ENCODE measurements around the gene GPALPP1. TPM values are rescaled to one million over a fixed set of nuclear protein-coding genes. Genes with fewer than 3 reads are reported as not detected.
A peak's percentile ranks its signal among the peaks of the same experiment; 100 is the strongest.

GPALPP1 gene
- total and polyA plus RNA-seq, 2 donors (not counting 1 experiment from before 2014, with no cell fraction given) = 21.7 to 37.7 TPM

- TF ChIP-seq EZH2 (IDR thresholded peaks at IDR 0.05; ENCODE audit: low read length, missing control alignments) = no peak
- peak in 1 of 2 donors; percentile 41 for TF ChIP-seq CTCF (conservative IDR thresholded peaks at IDR 0.05 in 1 of 2, IDR thresholded peaks at IDR 0.05 in 1 of 2; ENCODE audit: low read depth in 1 of 2, low read length in 2 of 2)
- Histone ChIP-seq H3K4me1 (ENCODE audit: control insufficient read depth, extremely low read depth, insufficient read depth, low read length) (peaks cover 7% of the 10 kb centered on the region), H3K9me3 (ENCODE audit: control insufficient read depth, insufficient read depth, low read depth, low read length) (no peaks in the 10 kb centered on the region), H3K27me3 (ENCODE audit: control insufficient read depth, insufficient read depth, low read length) (no peaks in the 10 kb centered on the region), H3K36me3 (ENCODE audit: control insufficient read depth, insufficient read depth, low read length) (peaks cover 3% of the 10 kb centered on the region), H2AFZ (ENCODE audit: low read length) (no peak overlapping the region), H3K27ac (ENCODE audit: insufficient read depth, low read length) (no peak overlapping the region), H4K20me1 (ENCODE audit: control insufficient read depth, extremely low read depth, insufficient read depth, low read length) (no peaks in the 10 kb centered on the region), H3K79me2 (ENCODE audit: control insufficient read depth, insufficient read depth, low read length) (no peaks in the 10 kb centered on the region), H3K9ac (ENCODE audit: insufficient read depth, low read length) (no peak overlapping the region), H3K4me2 (ENCODE audit: extremely low read depth, insufficient read depth, low read length) (no peak overlapping the region), H3K4me3 (replicated peaks in 1 of 4; ENCODE audit: control extremely low read depth in 1 of 4, insufficient read depth in 1 of 4, low read depth in 3 of 4, low read length in 4 of 4) (no peak overlapping the region)
- DNase-seq (ENCODE audit: low read depth in 2 of 2) = peak; percentile 41 to 54
These were observed 16.3 kb upstream of the GPALPP1 start for GRCh38 chr13:44972956-44973581.

- H3K9ac ChIP-seq (ENCODE audit: insufficient read depth, low read length) = no peak overlapping the region
- H3K4me1 ChIP-seq (ENCODE audit: control insufficient read depth, extremely low read depth, insufficient read depth, low read length) = peaks cover 7% of the 10 kb centered on the region
- no peak overlapping the region for H3K4me3 ChIP-seq (replicated peaks in 1 of 4; ENCODE audit: control extremely low read depth in 1 of 4, insufficient read depth in 1 of 4, low read depth in 3 of 4, low read length in 4 of 4)
- peaks cover 8% of the 10 kb centered on the region for H3K36me3 ChIP-seq (ENCODE audit: control insufficient read depth, insufficient read depth, low read length)
- no peaks in the 10 kb centered on the region for H3K27me3 ChIP-seq (ENCODE audit: control insufficient read depth, insufficient read depth, low read length)
- no peaks in the 10 kb centered on the region for H3K9me3 ChIP-seq (ENCODE audit: control insufficient read depth, insufficient read depth, low read depth, low read length)
- TF ChIP-seq EZH2 (IDR thresholded peaks at IDR 0.05; ENCODE audit: low read length, missing control alignments) (no peak), CTCF (conservative IDR thresholded peaks at IDR 0.05 in 1 of 2, IDR thresholded peaks at IDR 0.05 in 1 of 2; ENCODE audit: low read depth in 1 of 2, low read length in 2 of 2) (no peak)
- no peaks in the 10 kb centered on the region for H3K79me2 ChIP-seq (ENCODE audit: control insufficient read depth, insufficient read depth, low read length)
- H3K27ac ChIP-seq (ENCODE audit: insufficient read depth, low read length) = no peak overlapping the region
- DNase-seq (ENCODE audit: low read depth in 2 of 2) = peak; percentile 53 to 80
- H3K4me2 ChIP-seq (ENCODE audit: extremely low read depth, insufficient read depth, low read length) = no peak overlapping the region
- no peak overlapping the region for H2AFZ ChIP-seq (ENCODE audit: low read length)
- no peaks in the 10 kb centered on the region for H4K20me1 ChIP-seq (ENCODE audit: control insufficient read depth, extremely low read depth, insufficient read depth, low read length)
These were observed 15.1 kb upstream of the GPALPP1 start for GRCh38 chr13:44974056-44974793.

GRCh38 chr13:44976196-44976595 lies 13.1 kb upstream of the GPALPP1 start:
- Histone ChIP-seq H4K20me1 (ENCODE audit: control insufficient read depth, extremely low read depth, insufficient read depth, low read length) (no peaks in the 10 kb centered on the region), H3K27me3 (ENCODE audit: control insufficient read depth, insufficient read depth, low read length) (no peaks in the 10 kb centered on the region), H3K9me3 (ENCODE audit: control insufficient read depth, insufficient read depth, low read depth, low read length) (no peaks in the 10 kb centered on the region), H3K79me2 (ENCODE audit: control insufficient read depth, insufficient read depth, low read length) (no peaks in the 10 kb centered on the region), H3K9ac (ENCODE audit: insufficient read depth, low read length) (no peak overlapping the region), H3K4me3 (replicated peaks in 1 of 4; ENCODE audit: control extremely low read depth in 1 of 4, insufficient read depth in 1 of 4, low read depth in 3 of 4, low read length in 4 of 4) (no peak overlapping the region), H3K27ac (ENCODE audit: insufficient read depth, low read length) (no peak overlapping the region), H3K4me2 (ENCODE audit: extremely low read depth, insufficient read depth, low read length) (no peak overlapping the region), H3K36me3 (ENCODE audit: control insufficient read depth, insufficient read depth, low read length) (peaks cover 11% of the 10 kb centered on the region), H2AFZ (ENCODE audit: low read length) (no peak overlapping the region), H3K4me1 (ENCODE audit: control insufficient read depth, extremely low read depth, insufficient read depth, low read length) (peaks cover 7% of the 10 kb centered on the region)
- TF ChIP-seq CTCF (conservative IDR thresholded peaks at IDR 0.05 in 1 of 2, IDR thresholded peaks at IDR 0.05 in 1 of 2; ENCODE audit: low read depth in 1 of 2, low read length in 2 of 2) (no peak), EZH2 (IDR thresholded peaks at IDR 0.05; ENCODE audit: low read length, missing control alignments) (no peak)
- no peak for DNase-seq (ENCODE audit: low read depth in 2 of 2)

Measured in fibroblast of lung (primary cell).